Activated T-cell treated with anti-CD3 and anti-CD28 coated beads, Interleukin-2, amount 50 U/mL, for 4 hours (primary cell): Measurements from ENCODE around the gene PLXNA1. TPM values are rescaled to one million over a fixed set of nuclear protein-coding genes. Genes with fewer than 3 reads are reported as not detected.

Source experiments
- ATAC-seq, 2 donors: fragments of 200-7000 bp; cut with Tn5 transposase; one replicate each; pipeline ENCODE4 v1.10.0; 2021
- DNase-seq: peaks from one replicate; pipeline ENCODE4 v3.0.0-alpha.2; 2020
- H3K27me3 Mint-ChIP-seq: one replicate; pipeline ENCODE4 v1.8.0; 2021; ENCODE audit warnings: low read depth, mixed read lengths
- H3K36me3 Mint-ChIP-seq: one replicate; pipeline ENCODE4 v1.8.0; 2022; ENCODE audit warnings: mixed read lengths; ENCODE audit not compliant: insufficient read depth
- H3K4me1 Mint-ChIP-seq: one replicate; pipeline ENCODE4 v1.8.0; 2021; ENCODE audit warnings: low read depth, mixed read lengths
- H3K4me3 Mint-ChIP-seq: one replicate; pipeline ENCODE4 v1.8.0; 2021; ENCODE audit warnings: mild to moderate bottlenecking, moderate library complexity, mixed read lengths
- H3K9me3 Mint-ChIP-seq: one replicate; pipeline ENCODE4 v1.8.0; 2021; ENCODE audit warnings: mixed read lengths
- total RNA-seq, 3 donors: library from RNA; stranded (reverse); gene quantifications; one replicate each; pipeline ENCODE4 v1.2.1, GENCODE V29; 2021

PLXNA1 gene
- total RNA-seq, 3 donors from 2014 or later, result 25.6 to 33.1 (median 28.9) TPM

GRCh38 chr3:127016461-127016860, 33.5 kb downstream of the PLXNA1 start:
- no peaks in the 10 kb centered on the region for H3K27me3 Mint-ChIP-seq
- H3K36me3 Mint-ChIP-seq, result peaks cover 22% of the 10 kb centered on the region
- no peak overlapping the region for H3K4me3 Mint-ChIP-seq
- H3K9me3 Mint-ChIP-seq, result no peaks in the 10 kb centered on the region
- no peak for DNase-seq
- no peaks in the 10 kb centered on the region for H3K4me1 Mint-ChIP-seq
- no peak for ATAC-seq

- no peaks in the 10 kb centered on the region for H3K27me3 Mint-ChIP-seq
- H3K9me3 Mint-ChIP-seq, result no peaks in the 10 kb centered on the region
- no peak overlapping the region for H3K4me3 Mint-ChIP-seq
- no peak for DNase-seq
- no peaks in the 10 kb centered on the region for H3K4me1 Mint-ChIP-seq
- no peak for ATAC-seq
- H3K36me3 Mint-ChIP-seq, result peaks cover 22% of the 10 kb centered on the region
Observed at GRCh38 chr3:127017229-127017628, 34.3 kb downstream of the PLXNA1 start.

- Mint-ChIP-seq H3K36me3 (peaks cover 22% of the 10 kb centered on the region), H3K27me3 (no peaks in the 10 kb centered on the region), H3K4me1 (no peaks in the 10 kb centered on the region), H3K4me3 (no peak overlapping the region), H3K9me3 (no peaks in the 10 kb centered on the region)
- ATAC-seq (no peak), DNase-seq (no peak)
Observed at GRCh38 chr3:127017781-127018180, 34.9 kb downstream of the PLXNA1 start.

- H3K36me3 Mint-ChIP-seq, result peaks cover 21% of the 10 kb centered on the region
- H3K4me3 Mint-ChIP-seq, result no peak overlapping the region
- H3K4me1 Mint-ChIP-seq, result no peaks in the 10 kb centered on the region
- ATAC-seq, result no peak
- no peak for DNase-seq
- no peaks in the 10 kb centered on the region for H3K9me3 Mint-ChIP-seq
- no peaks in the 10 kb centered on the region for H3K27me3 Mint-ChIP-seq
Observed at GRCh38 chr3:127018306-127018828, 35.5 kb downstream of the PLXNA1 start.

GRCh38 chr3:127019449-127019848, 36.5 kb downstream of the PLXNA1 start:
- H3K36me3 Mint-ChIP-seq, result peaks cover 18% of the 10 kb centered on the region
- no peaks in the 10 kb centered on the region for H3K27me3 Mint-ChIP-seq
- no peak overlapping the region for H3K4me3 Mint-ChIP-seq
- no peaks in the 10 kb centered on the region for H3K9me3 Mint-ChIP-seq
- no peaks in the 10 kb centered on the region for H3K4me1 Mint-ChIP-seq
- ATAC-seq (no peak), DNase-seq (no peak)

GRCh38 chr3:127020543-127020942, 37.6 kb downstream of the PLXNA1 start:
- Mint-ChIP-seq H3K4me1 (no peaks in the 10 kb centered on the region), H3K4me3 (no peak overlapping the region), H3K27me3 (no peaks in the 10 kb centered on the region), H3K36me3 (peaks cover 23% of the 10 kb centered on the region), H3K9me3 (no peaks in the 10 kb centered on the region)
- ATAC-seq (no peak), DNase-seq (no peak)

GRCh38 chr3:127022849-127023248, 39.9 kb downstream of the PLXNA1 start:
- ATAC-seq (no peak), DNase-seq (no peak)
- Mint-ChIP-seq H3K36me3 (peaks cover 20% of the 10 kb centered on the region), H3K27me3 (no peaks in the 10 kb centered on the region), H3K4me3 (no peak overlapping the region), H3K4me1 (no peaks in the 10 kb centered on the region), H3K9me3 (no peaks in the 10 kb centered on the region)

GRCh38 chr3:127025456-127025855, 42.5 kb downstream of the PLXNA1 start:
- ATAC-seq, result no peak
- Mint-ChIP-seq H3K4me3 (no peak overlapping the region), H3K36me3 (peaks cover 23% of the 10 kb centered on the region), H3K27me3 (no peaks in the 10 kb centered on the region), H3K9me3 (no peaks in the 10 kb centered on the region), H3K4me1 (no peaks in the 10 kb centered on the region)
- DNase-seq, result no peak

- peaks cover 21% of the 10 kb centered on the region for H3K36me3 Mint-ChIP-seq
- H3K27me3 Mint-ChIP-seq, result no peaks in the 10 kb centered on the region
- no peaks in the 10 kb centered on the region for H3K9me3 Mint-ChIP-seq
- ATAC-seq, result no peak
- DNase-seq, result no peak
- no peaks in the 10 kb centered on the region for H3K4me1 Mint-ChIP-seq
- H3K4me3 Mint-ChIP-seq, result no peak overlapping the region
Observed at GRCh38 chr3:127026036-127026435, 43.1 kb downstream of the PLXNA1 start.

GRCh38 chr3:127026661-127027060, 43.7 kb downstream of the PLXNA1 start:
- DNase-seq (no peak), ATAC-seq (no peak)
- no peaks in the 10 kb centered on the region for H3K27me3 Mint-ChIP-seq
- H3K4me3 Mint-ChIP-seq, result no peak overlapping the region
- peaks cover 17% of the 10 kb centered on the region for H3K36me3 Mint-ChIP-seq
- H3K9me3 Mint-ChIP-seq, result no peaks in the 10 kb centered on the region
- H3K4me1 Mint-ChIP-seq, result no peaks in the 10 kb centered on the region

- H3K4me1 Mint-ChIP-seq, result no peaks in the 10 kb centered on the region
Observed at GRCh38 chr3:127027061-127027735, 44.3 kb downstream of the PLXNA1 start.

GRCh38 chr3:127027811-127028548, 45.1 kb downstream of the PLXNA1 start:
- ATAC-seq (no peak), DNase-seq (no peak)
- Mint-ChIP-seq H3K9me3 (no peaks in the 10 kb centered on the region), H3K4me3 (no peak overlapping the region), H3K27me3 (no peaks in the 10 kb centered on the region), H3K4me1 (no peaks in the 10 kb centered on the region), H3K36me3 (peaks cover 17% of the 10 kb centered on the region)

More at GRCh38 chr3:127027061-127027735, 44.3 kb downstream of the PLXNA1 start:
- Mint-ChIP-seq H3K27me3 (no peaks in the 10 kb centered on the region), H3K36me3 (peaks cover 17% of the 10 kb centered on the region), H3K4me3 (no peak overlapping the region), H3K9me3 (no peaks in the 10 kb centered on the region)
- DNase-seq, result no peak
- ATAC-seq, result no peak

GRCh38 chr3:127028781-127029657, 46.1 kb downstream of the PLXNA1 start:
- Mint-ChIP-seq H3K9me3 (no peaks in the 10 kb centered on the region), H3K27me3 (no peaks in the 10 kb centered on the region), H3K4me1 (no peaks in the 10 kb centered on the region), H3K36me3 (peaks cover 17% of the 10 kb centered on the region), H3K4me3 (no peak overlapping the region)
- ATAC-seq (no peak), DNase-seq (no peak)
